PC-3 (cell line): ENCODE results near the gene ARL14EPL. TPM values are rescaled to one million over a fixed set of nuclear protein-coding genes. Genes with fewer than 3 reads are reported as not detected.
A peak's percentile ranks its signal among the peaks of the same experiment; 100 is the strongest.

Experiments used
- ATAC-seq: fragments of 200-7000 bp; cut with Tn5 transposase; 2 replicates; pipeline ENCODE4 v1.9.1; 2020; ENCODE audit warnings: mild to moderate bottlenecking, moderate library complexity
- BruUV-seq: library from RNA; stranded (reverse); fragments of 400-500 nt; replicated peaks from 2 replicates; lab custom pipeline; 2021; lab: Mats Ljungman, UMichigan
- CTCF ChIA-PET: fragments of 300-600 bp; sonication (Branson Sonifier 250); formaldehyde crosslinking; loops from one replicate; lab custom pipeline; 2022; ENCODE audit warnings: antibody characterized with exemption; lab: Charles Lee
- POLR2A ChIA-PET: fragments of 300-600 bp; sonication (Branson Sonifier 250); formaldehyde crosslinking; loops from one replicate; lab custom pipeline; 2022; ENCODE audit warnings: antibody characterized with exemption; ENCODE audit not compliant: unreplicated experiment; lab: Charles Lee
- DNase-seq: peaks from one replicate; pipeline ENCODE4 v3.0.0-alpha.2; 2015
- H2AFZ ChIP-seq: fragments of 300-600 bp; sonication (generic); 2 replicates; pipeline ENCODE4 v1.6.0; 2016; ENCODE audit warnings: antibody characterized with exemption, low read length
- H3F3A ChIP-seq: fragments of 300-600 bp; sonication (generic); one replicate; pipeline ENCODE4 v1.6.0; 2017; ENCODE audit warnings: antibody characterized with exemption, low read length, control low read depth, mild to moderate bottlenecking; ENCODE audit not compliant: unreplicated experiment
- H3K27ac ChIP-seq: fragments of 300-600 bp; sonication (generic); 2 replicates; pipeline ENCODE4 v1.5.1; 2016; ENCODE audit warnings: mild to moderate bottlenecking, low read length
- H3K27me3 ChIP-seq: fragments of 300-600 bp; sonication (generic); 2 replicates; pipeline ENCODE4 v1.6.1; 2016; ENCODE audit warnings: low read length, mixed read lengths
- H3K36me3 ChIP-seq: fragments of 300-600 bp; sonication (generic); 2 replicates; pipeline ENCODE4 v1.6.1; 2016; ENCODE audit warnings: low read depth, mixed run types, low read length, mixed read lengths
- H3K4me1 ChIP-seq: fragments of 300-600 bp; sonication (generic); 2 replicates; pipeline ENCODE4 v1.5.1; 2016; ENCODE audit warnings: low read length; ENCODE audit not compliant: insufficient read depth
- H3K4me2 ChIP-seq: fragments of 300-600 bp; sonication (generic); 2 replicates; pipeline ENCODE4 v1.6.0; 2016; ENCODE audit warnings: low read length
- H3K4me3 ChIP-seq: fragments of 300-600 bp; sonication (generic); 2 replicates; pipeline ENCODE4 v1.5.1; 2016; ENCODE audit warnings: mild to moderate bottlenecking, low read length, mixed read lengths
- H3K79me2 ChIP-seq: fragments of 300-600 bp; sonication (generic); 2 replicates; pipeline ENCODE4 v1.6.1; 2017; ENCODE audit warnings: low read length, mixed read lengths
- H3K9ac ChIP-seq: fragments of 300-600 bp; sonication (generic); 2 replicates; pipeline ENCODE4 v1.6.0; 2016; ENCODE audit warnings: mild to moderate bottlenecking, low read length
- H3K9me2 ChIP-seq: fragments of 300-600 bp; sonication (generic); replicated peaks from 2 replicates; pipeline ENCODE4 v1.6.1; 2016; ENCODE audit warnings: mixed run types, low read length, mixed read lengths
- H3K9me3 ChIP-seq: fragments of 300-600 bp; sonication (generic); 2 replicates; pipeline ENCODE4 v1.6.1; 2016; ENCODE audit warnings: low read length, mixed read lengths
- H4K20me1 ChIP-seq: fragments of 300-600 bp; sonication (generic); 2 replicates; pipeline ENCODE4 v1.6.1; 2016; ENCODE audit warnings: low read length, mixed read lengths
- EZH2 ChIP-seq: fragments of 300-600 bp; sonication (generic); IDR thresholded peaks from one replicate; pipeline ENCODE4 v1.6.1; 2017; ENCODE audit warnings: antibody characterized with exemption, mild to moderate bottlenecking, low read length; ENCODE audit not compliant: unreplicated experiment
- EZH2phosphoT487 ChIP-seq: fragments of 300-600 bp; sonication (generic); IDR thresholded peaks from 2 replicates; pipeline ENCODE4 v1.6.1; 2018; ENCODE audit warnings: mild to moderate bottlenecking, antibody characterized with exemption, low read length, borderline replicate concordance
- intact Hi-C: fragments of 100-400 bp; cut with micrococcal nuclease; formaldehyde crosslinking; loops from 2 replicates; pipeline ENCODE4 v1.9.0; 2023
- total RNA-seq: library from RNA; depleted of rRNA; stranded (reverse); fragments of >200 nt; gene quantifications from 2 replicates; pipeline ENCODE4 v1.2.3, GENCODE V29; 2014
- TF ChIP-seq, protein P1 (sequence below): fragments of 300-600 bp; sonication (generic); conservative IDR thresholded peaks from 2 replicates; pipeline ENCODE4 v1.5.1; 2017; ENCODE audit warnings: antibody characterized with exemption, low read depth, mild to moderate bottlenecking, low read length

ARL14EPL gene
- total RNA-seq, 1 experiment from 2014 or later: not detected

DNA sequence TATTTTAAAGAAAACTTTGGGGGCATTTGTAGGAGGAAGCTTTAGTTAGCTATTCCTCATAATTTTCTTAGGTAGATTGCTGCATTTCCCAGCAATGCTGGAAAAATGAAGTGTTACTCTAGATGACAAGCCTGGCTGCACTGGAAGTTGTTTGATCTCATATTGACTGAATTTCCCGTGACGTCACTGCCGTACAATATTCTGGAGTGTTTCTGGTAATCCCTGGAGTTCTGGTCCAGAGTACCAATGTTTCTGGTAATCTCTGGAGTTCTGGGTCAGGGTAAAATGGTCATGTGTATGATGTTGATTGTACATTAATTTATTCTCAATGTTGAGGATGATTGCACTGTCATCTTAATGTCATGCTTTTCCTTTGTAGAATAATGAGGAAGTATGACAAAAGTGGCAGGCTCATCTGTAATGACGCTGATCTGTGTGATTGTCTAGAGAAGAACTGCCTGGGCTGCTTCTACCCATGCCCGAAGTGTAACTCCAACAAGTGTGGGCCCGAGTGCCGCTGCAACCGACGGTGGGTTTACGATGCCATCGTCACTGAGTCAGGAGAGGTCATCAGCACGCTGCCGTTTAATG, 26.2 kb downstream of the ARL14EPL start:
- TF ChIP-seq EZH2: no peak
- no peak for TF ChIP-seq EZH2phosphoT487
- TF ChIP-seq, protein P1, sequence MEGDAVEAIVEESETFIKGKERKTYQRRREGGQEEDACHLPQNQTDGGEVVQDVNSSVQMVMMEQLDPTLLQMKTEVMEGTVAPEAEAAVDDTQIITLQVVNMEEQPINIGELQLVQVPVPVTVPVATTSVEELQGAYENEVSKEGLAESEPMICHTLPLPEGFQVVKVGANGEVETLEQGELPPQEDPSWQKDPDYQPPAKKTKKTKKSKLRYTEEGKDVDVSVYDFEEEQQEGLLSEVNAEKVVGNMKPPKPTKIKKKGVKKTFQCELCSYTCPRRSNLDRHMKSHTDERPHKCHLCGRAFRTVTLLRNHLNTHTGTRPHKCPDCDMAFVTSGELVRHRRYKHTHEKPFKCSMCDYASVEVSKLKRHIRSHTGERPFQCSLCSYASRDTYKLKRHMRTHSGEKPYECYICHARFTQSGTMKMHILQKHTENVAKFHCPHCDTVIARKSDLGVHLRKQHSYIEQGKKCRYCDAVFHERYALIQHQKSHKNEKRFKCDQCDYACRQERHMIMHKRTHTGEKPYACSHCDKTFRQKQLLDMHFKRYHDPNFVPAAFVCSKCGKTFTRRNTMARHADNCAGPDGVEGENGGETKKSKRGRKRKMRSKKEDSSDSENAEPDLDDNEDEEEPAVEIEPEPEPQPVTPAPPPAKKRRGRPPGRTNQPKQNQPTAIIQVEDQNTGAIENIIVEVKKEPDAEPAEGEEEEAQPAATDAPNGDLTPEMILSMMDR: no peak
- no peaks in the 10 kb centered on the region for H3F3A ChIP-seq
- DNase-seq: no peak
- CTCF ChIA-PET: no interaction called here
- POLR2A ChIA-PET: no interaction called here
- no TSS peak for BruUV-seq
- no peak for ATAC-seq
- no peaks in the 10 kb centered on the region for H3K36me3 ChIP-seq
- H3K4me2 ChIP-seq: no peak overlapping the region
- intact Hi-C loops: no loop called here
- no peak overlapping the region for H3K27ac ChIP-seq
- no peaks in the 10 kb centered on the region for H3K79me2 ChIP-seq
- no peaks in the 10 kb centered on the region for H3K27me3 ChIP-seq
- no peak overlapping the region for H3K4me3 ChIP-seq
- H3K9me2 ChIP-seq: no peaks in the 10 kb centered on the region
- no peak overlapping the region for H2AFZ ChIP-seq
- H4K20me1 ChIP-seq: no peaks in the 10 kb centered on the region
- no peaks in the 10 kb centered on the region for H3K4me1 ChIP-seq
- H3K9me3 ChIP-seq: no peaks in the 10 kb centered on the region
- H3K9ac ChIP-seq: no peak overlapping the region

DNA sequence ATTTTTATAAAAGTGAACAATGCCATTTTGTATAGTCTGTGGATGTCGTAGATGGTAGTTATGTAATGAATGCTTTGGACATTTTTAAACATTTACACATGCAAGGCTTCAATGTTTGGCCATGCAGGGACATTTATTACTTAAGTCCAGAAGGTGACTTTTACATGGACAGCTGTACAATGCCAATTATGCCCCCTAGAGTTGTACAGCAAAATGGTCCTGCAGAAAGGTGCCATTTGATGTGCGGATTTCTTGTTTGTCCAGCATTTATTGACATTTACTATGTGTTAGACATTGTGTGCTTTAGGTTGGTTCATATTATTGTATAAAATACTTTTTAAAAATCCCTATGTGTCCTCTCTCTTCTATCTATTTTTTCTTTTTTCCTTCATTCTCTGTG, 30.1 kb downstream of the ARL14EPL start:
- Histone ChIP-seq H3K9ac (no peak overlapping the region), H3K27me3 (no peaks in the 10 kb centered on the region), H2AFZ (no peak overlapping the region), H3K4me3 (no peak overlapping the region), H3K9me2 (no peaks in the 10 kb centered on the region), H3F3A (no peaks in the 10 kb centered on the region), H3K27ac (no peak overlapping the region), H3K9me3 (no peaks in the 10 kb centered on the region), H3K4me2 (no peak overlapping the region), H3K4me1 (no peaks in the 10 kb centered on the region), H4K20me1 (no peaks in the 10 kb centered on the region), H3K36me3 (no peaks in the 10 kb centered on the region), H3K79me2 (no peaks in the 10 kb centered on the region)
- no peak for ATAC-seq
- ChIA-PET CTCF (no interaction called here), POLR2A (no interaction called here)
- no TSS peak for BruUV-seq
- intact Hi-C loops: no loop called here
- no peak for TF ChIP-seq EZH2
- TF ChIP-seq, protein P1: peak; percentile 23; the same call in 1 of the 2 replicates
- TF ChIP-seq EZH2phosphoT487: no peak
- no peak for DNase-seq

DNA sequence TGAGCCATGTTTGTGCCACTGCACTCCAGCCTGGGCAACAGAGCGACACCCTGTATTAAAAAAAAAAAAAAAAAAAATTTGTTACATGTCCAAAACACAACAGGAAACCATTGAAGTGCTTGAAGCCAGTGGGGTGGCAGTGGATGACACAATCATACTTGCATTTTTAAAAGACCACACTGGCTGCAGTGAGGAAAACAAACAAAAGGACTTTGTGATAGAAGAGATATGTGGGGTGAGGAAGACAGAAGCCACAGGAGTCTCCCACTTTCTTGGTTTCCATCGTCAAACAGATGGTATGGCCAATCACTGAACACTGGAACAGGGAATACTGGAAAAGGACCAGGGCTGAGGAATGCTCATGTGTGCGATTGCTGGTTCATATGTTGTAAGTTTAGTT, 31.7 kb downstream of the ARL14EPL start:
- H2AFZ ChIP-seq: no peak overlapping the region
- BruUV-seq: no TSS peak
- H3K27ac ChIP-seq: no peak overlapping the region
- CTCF ChIA-PET: no interaction called here
- intact Hi-C loops: no loop called here
- TF ChIP-seq, protein P1: no peak
- no peak for TF ChIP-seq EZH2phosphoT487
- TF ChIP-seq EZH2: no peak
- no peak overlapping the region for H3K4me2 ChIP-seq
- POLR2A ChIA-PET: no interaction called here
- no peak overlapping the region for H3K4me3 ChIP-seq
- H3K79me2 ChIP-seq: no peaks in the 10 kb centered on the region
- H3F3A ChIP-seq: no peaks in the 10 kb centered on the region
- no peaks in the 10 kb centered on the region for H3K36me3 ChIP-seq
- H3K27me3 ChIP-seq: no peaks in the 10 kb centered on the region
- H3K9me3 ChIP-seq: no peaks in the 10 kb centered on the region
- H3K4me1 ChIP-seq: no peaks in the 10 kb centered on the region
- no peak for ATAC-seq
- H3K9ac ChIP-seq: no peak overlapping the region
- H3K9me2 ChIP-seq: no peaks in the 10 kb centered on the region
- no peak for DNase-seq
- H4K20me1 ChIP-seq: no peaks in the 10 kb centered on the region
